Stomach (tissue), 9 donors: Measurements from ENCODE around the gene CNTN1. TPM values are rescaled to one million over a fixed set of nuclear protein-coding genes. Genes with fewer than 3 reads are reported as not detected.

Experiments used
- DNase-seq, 2 donors: peaks; one replicate each; pipeline versions ENCODE4 v3.0.0 to v3.0.0-alpha.2; 2013 to 2019
- H3K27ac ChIP-seq, 5 donors: fragments of 200-600 bp in 4 of 5; sonication (generic) in 4 of 5; one replicate each; pipeline ENCODE4 v1.5.1; 2013 to 2019; ENCODE audit warnings: mild to moderate bottlenecking in 1 of 5, moderate library complexity in 1 of 5
- H3K27me3 ChIP-seq, 3 donors: fragments of 200-600 bp; sonication (generic); one replicate each; pipeline ENCODE4 v1.5.1; 2017 to 2019; ENCODE audit warnings: mixed run types in 1 of 3
- H3K36me3 ChIP-seq, 4 donors: fragments of 200-600 bp; sonication (generic); 1 replicate in 3 of 4; 2 replicates in 1 of 4; pipeline ENCODE4 v1.5.1; 2016 to 2019
- H3K4me1 ChIP-seq, 4 donors: fragments of 200-600 bp; sonication (generic); one replicate each; pipeline ENCODE4 v1.5.1; 2016 to 2019
- H3K4me3 ChIP-seq, 4 donors: fragments of 200-600 bp; sonication (generic) in 3 of 4; one replicate each; pipeline ENCODE4 v1.5.1; 2016 to 2019; ENCODE audit warnings: mild to moderate bottlenecking in 1 of 4
- H3K9me3 ChIP-seq, 4 donors: fragments of 200-600 bp; sonication (generic); one replicate each; pipeline ENCODE4 v1.5.1; 2016 to 2019
- EP300 ChIP-seq: sonication (generic); formaldehyde crosslinking; IDR thresholded peaks from one replicate; pipeline ENCODE4 v1.6.1; 2017; ENCODE audit warnings: antibody characterized with exemption
- POLR2A ChIP-seq, 4 donors: fragments of 450-650 bp; IDR thresholded peaks; one replicate each; pipeline ENCODE4 v1.6.1; 2016; ENCODE audit warnings: antibody characterized with exemption in 4 of 4, control low read depth in 2 of 4, mild to moderate bottlenecking in 1 of 4, moderate library complexity in 1 of 4
- POLR2AphosphoS5 ChIP-seq, 3 donors: sonication (generic); formaldehyde crosslinking; IDR thresholded peaks; one replicate each; pipeline ENCODE4 v1.6.1; 2016; ENCODE audit warnings: antibody characterized with exemption in 3 of 3
- WGBS, 5 donors: extraction: QIAGEN DNeasy Blood & Tissue Kit in 3 of 5; methylation state at CpG; one replicate each; pipeline versions ENCODE4 v1.1.5 to v1.1.7; 2013 to 2018; 5-methylcytosine and 5-hydroxymethylcytosine counted together
- intact Hi-C: fragments of 100-400 bp; cut with DNase I; formaldehyde crosslinking; loops from one replicate; pipeline ENCODE4 v1.15.1; 2023; ENCODE audit warnings: low total_unique reads
- polyA plus RNA-seq, 3 donors: library from polyadenylated mRNA; stranded (reverse); fragments of 200-250 nt; gene quantifications; one replicate each; pipeline ENCODE4 v1.2.3, GENCODE V29; 2013
- total RNA-seq, 5 donors: library from RNA; depleted of rRNA; stranded (reverse); fragments of >200 nt; gene quantifications; one replicate each; pipeline versions ENCODE4 v1.1.0 to v1.2.3, GENCODE V29; 2014 to 2016
- TF ChIP-seq, protein P1 (sequence below), 7 experiments: fragments of 450-650 bp in 4 of 7; fragments of 200-600 bp in 3 of 7; sonication (generic) in 3 of 7; IDR thresholded peaks; one replicate each; pipeline ENCODE4 v1.5.1; 2016 to 2019; ENCODE audit warnings: antibody characterized with exemption in 7 of 7, control low read depth in 2 of 7, mild to moderate bottlenecking in 1 of 7
- donor health status: healthy with polysubstance abuse.
- donor health status: Bipolar disorder and iron deficiency.
- donor health status: healthy.

The CNTN1 gene
- total and polyA plus RNA-seq, 8 donors, result 0.68 to 68.3 (median 7.1) TPM

DNA sequence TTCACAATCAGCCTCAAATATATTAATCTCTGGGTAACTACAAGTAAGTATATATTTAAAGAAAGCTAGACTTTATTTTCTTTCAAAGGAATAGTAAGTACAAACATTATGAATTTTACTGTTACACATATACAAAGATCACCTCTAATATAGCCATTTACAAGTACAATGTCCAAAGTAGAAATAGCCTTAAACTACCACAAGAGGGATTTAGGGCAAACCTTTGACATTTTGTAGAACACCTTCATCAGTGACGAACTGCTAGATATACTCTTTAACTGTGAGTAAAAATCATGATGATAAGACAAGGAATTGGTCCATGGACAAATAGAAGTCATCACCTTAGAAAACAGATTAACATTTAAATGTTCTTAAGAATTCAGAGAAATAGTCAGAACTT lies 69.8 kb downstream of the CNTN1 start:
- 53 to 69% (median 57%) methylated on average over 1 of the region's 1 CpG for WGBS, 5 donors
- Histone ChIP-seq H3K27ac (no peak overlapping the region), H3K36me3 (no peaks in the 10 kb centered on the region), H3K27me3 (no peaks in the 10 kb centered on the region), H3K9me3 (no peaks in the 10 kb centered on the region), H3K4me1 (no peaks in the 10 kb centered on the region), H3K4me3 (no peak overlapping the region)
- DNase-seq, result no peak
- intact Hi-C loops, result no loop called here
- TF ChIP-seq EP300, result no peak
- TF ChIP-seq, protein P1, sequence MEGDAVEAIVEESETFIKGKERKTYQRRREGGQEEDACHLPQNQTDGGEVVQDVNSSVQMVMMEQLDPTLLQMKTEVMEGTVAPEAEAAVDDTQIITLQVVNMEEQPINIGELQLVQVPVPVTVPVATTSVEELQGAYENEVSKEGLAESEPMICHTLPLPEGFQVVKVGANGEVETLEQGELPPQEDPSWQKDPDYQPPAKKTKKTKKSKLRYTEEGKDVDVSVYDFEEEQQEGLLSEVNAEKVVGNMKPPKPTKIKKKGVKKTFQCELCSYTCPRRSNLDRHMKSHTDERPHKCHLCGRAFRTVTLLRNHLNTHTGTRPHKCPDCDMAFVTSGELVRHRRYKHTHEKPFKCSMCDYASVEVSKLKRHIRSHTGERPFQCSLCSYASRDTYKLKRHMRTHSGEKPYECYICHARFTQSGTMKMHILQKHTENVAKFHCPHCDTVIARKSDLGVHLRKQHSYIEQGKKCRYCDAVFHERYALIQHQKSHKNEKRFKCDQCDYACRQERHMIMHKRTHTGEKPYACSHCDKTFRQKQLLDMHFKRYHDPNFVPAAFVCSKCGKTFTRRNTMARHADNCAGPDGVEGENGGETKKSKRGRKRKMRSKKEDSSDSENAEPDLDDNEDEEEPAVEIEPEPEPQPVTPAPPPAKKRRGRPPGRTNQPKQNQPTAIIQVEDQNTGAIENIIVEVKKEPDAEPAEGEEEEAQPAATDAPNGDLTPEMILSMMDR (IDR thresholded peaks at IDR 0.05), result no peak
- TF ChIP-seq POLR2AphosphoS5 (IDR thresholded peaks at IDR 0.05), result no peak
- TF ChIP-seq POLR2A (IDR thresholded peaks at IDR 0.05), result no peak

DNA sequence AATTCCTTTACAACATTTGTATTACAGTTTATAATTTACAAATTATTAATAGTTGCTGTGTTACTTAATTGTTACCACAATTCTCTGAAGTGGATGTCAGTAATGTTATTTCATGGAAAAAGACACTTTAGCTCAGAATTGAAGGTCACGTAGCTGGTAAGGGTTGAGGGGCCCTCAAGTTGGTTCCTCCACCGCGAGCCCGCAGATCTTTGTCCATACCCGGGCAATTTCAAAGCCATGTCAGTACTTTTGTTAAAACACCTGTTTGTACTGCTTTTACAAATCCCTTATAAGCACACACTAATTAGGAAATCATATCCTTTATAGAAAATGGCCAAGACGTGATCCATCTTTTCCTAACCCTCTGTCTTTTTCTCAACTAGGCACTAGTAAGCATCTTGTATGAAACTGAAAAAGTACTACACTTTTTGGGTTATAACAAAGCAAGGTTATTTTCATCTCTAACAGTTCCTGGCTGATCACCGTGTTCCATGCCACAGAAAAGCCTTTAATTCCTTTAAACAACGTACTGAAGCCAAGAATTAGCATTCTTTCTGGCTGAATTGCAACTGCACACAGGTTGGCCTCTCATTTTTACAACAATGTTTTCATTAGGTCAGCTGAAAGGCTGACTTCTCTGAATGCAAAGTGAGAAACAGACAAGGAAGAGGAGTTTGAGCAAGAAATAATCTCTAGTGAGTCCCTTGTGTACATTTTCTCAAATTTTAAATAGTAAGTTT lies 76.1 kb downstream of the CNTN1 start:
- H3K9me3 ChIP-seq, result no peaks in the 10 kb centered on the region
- TF ChIP-seq EP300 (no peak), POLR2AphosphoS5 (IDR thresholded peaks at IDR 0.05) (peak in 1 of 3 donors; percentile 70)
- H3K4me3 ChIP-seq, result no peak overlapping the region
- WGBS, 5 donors, result 74 to 82% (median 78%) methylated on average over 8 of the region's 8 CpGs
- H3K4me1 ChIP-seq, result peaks cover 0 to 11% (median 2%) of the 10 kb centered on the region in 4 donors
- peak overlapping the region in 1 of 5 donors; percentile 71 for H3K27ac ChIP-seq
- no peak for DNase-seq
- intact Hi-C loops, result no loop called here
- H3K36me3 ChIP-seq, result no peaks in the 10 kb centered on the region
- H3K27me3 ChIP-seq, result no peaks in the 10 kb centered on the region

DNA sequence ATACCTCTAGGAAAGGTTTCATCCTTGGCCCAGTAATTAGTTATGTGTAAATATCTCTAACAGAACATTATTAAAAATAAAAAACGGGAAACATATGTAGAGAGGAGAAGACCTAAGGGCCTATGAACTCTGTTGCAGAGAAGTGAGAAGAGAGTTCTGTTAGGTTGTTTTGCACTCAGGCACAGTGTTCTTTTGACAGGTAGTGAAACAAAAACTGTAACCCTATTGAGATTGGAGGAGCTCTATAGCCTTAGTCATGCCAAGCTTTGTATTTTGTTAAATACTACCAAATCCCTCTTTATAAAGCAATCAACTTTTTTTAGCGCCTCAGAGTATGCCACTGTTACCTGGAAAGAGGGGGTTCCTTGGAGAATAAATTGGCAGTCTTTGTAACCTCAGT lies 77.6 kb downstream of the CNTN1 start:
- Histone ChIP-seq H3K36me3 (no peaks in the 10 kb centered on the region), H3K4me3 (no peak overlapping the region), H3K27me3 (no peaks in the 10 kb centered on the region), H3K4me1 (peaks cover 0 to 11% (median 2%) of the 10 kb centered on the region in 4 donors), H3K9me3 (no peaks in the 10 kb centered on the region), H3K27ac (no peak overlapping the region)
- WGBS, 5 donors, result 34 to 43% (median 41%) methylated on average over 2 of the region's 2 CpGs
- intact Hi-C loops, result no loop called here
- no peak for DNase-seq
- TF ChIP-seq, protein P1 (IDR thresholded peaks at IDR 0.05), result no peak
- TF ChIP-seq POLR2AphosphoS5 (IDR thresholded peaks at IDR 0.05), result no peak

DNA sequence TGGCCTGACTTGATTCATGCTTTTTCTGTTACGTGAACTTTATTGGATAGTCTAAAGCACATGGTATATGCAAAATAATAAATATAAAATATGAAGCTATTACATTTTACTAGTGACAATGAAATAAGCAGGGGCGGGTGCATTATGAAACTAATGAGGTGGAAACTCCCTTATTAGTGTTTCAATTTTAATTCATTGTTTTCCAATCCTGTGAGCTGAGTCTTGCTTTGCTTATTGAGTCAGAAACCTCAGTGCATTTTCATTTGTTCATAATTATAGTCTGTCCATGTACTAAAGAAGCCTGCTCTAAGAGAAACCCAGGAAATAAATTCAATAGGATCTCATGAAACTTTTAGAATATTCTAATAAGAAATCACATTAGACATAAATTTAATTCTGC lies 78.5 kb downstream of the CNTN1 start:
- TF ChIP-seq, protein P1 (IDR thresholded peaks at IDR 0.05), result no peak
- Histone ChIP-seq H3K4me1 (peaks cover 0 to 11% (median 2%) of the 10 kb centered on the region in 4 donors), H3K36me3 (no peaks in the 10 kb centered on the region), H3K4me3 (no peak overlapping the region), H3K27ac (no peak overlapping the region), H3K27me3 (no peaks in the 10 kb centered on the region), H3K9me3 (no peaks in the 10 kb centered on the region)
- intact Hi-C loops, result no loop called here
- WGBS, 5 donors, result 71 to 87% (median 84%) methylated on average over 2 of the region's 2 CpGs
- DNase-seq, result no peak

DNA sequence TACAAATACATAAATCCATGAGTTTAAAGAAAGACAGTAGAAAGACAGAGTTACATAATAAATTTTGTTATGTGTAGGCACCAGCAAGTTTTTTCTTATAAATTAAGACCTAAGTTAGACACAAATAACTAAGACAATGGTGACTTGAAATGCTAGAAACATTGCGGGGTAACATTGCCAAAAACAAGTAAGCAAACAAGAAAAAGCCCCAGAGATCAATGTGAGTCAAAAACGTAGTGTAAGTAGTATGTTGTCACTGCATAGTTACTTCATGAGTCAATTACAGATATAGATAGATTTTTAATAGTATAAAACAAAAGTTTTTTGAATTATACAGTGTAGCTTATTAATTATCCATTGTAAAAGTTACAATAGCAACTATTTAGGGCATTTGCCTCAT lies 83.4 kb downstream of the CNTN1 start:
- Histone ChIP-seq H3K9me3 (no peaks in the 10 kb centered on the region), H3K27ac (no peak overlapping the region), H3K36me3 (no peaks in the 10 kb centered on the region), H3K4me3 (no peak overlapping the region), H3K4me1 (peaks cover 0 to 7% (median 0%) of the 10 kb centered on the region in 4 donors), H3K27me3 (no peaks in the 10 kb centered on the region)
- WGBS, 5 donors, result 53 to 74% (median 66%) methylated on average over 2 of the region's 2 CpGs
- intact Hi-C loops, result no loop called here
- TF ChIP-seq, protein P1 (IDR thresholded peaks at IDR 0.05), result no peak
- TF ChIP-seq POLR2A (IDR thresholded peaks at IDR 0.05), result no peak
- no peak for TF ChIP-seq EP300
- no peak for TF ChIP-seq POLR2AphosphoS5 (IDR thresholded peaks at IDR 0.05)
- DNase-seq, result no peak
